GM23338 (cell line): ENCODE measurements around the gene ZNF488. TPM values are rescaled to one million over a fixed set of nuclear protein-coding genes. Genes with fewer than 3 reads are reported as not detected.

Source experiments
- ATAC-seq: fragments of 200-7000 bp; cut with Tn5 transposase; 3 replicates; pipeline ENCODE4 v1.9.1; 2020
- DNase-seq: peaks from one replicate; pipeline ENCODE4 v3.0.0-alpha.2; 2015; ENCODE audit warnings: low spot score
- H2AFZ ChIP-seq: fragments of 200-600 bp; sonication (generic); 2 replicates; pipeline ENCODE4 v1.8.0; 2016; ENCODE audit warnings: antibody characterized with exemption, mild to moderate bottlenecking, moderate library complexity
- H3F3A ChIP-seq: fragments of 200-600 bp; sonication (generic); replicated peaks from 2 replicates; pipeline ENCODE4 v1.8.0; 2017; ENCODE audit warnings: antibody characterized with exemption, mixed run types, low read depth
- H3K27ac ChIP-seq: fragments of 200-600 bp; sonication (generic); 2 replicates; pipeline ENCODE4 v1.6.1; 2016; ENCODE audit warnings: low read depth
- H3K27me3 ChIP-seq: fragments of 200-600 bp; sonication (generic); 2 replicates; pipeline ENCODE4 v1.8.0; 2016; ENCODE audit warnings: mild to moderate bottlenecking, mixed run types, moderate library complexity; ENCODE audit not compliant: insufficient read depth
- H3K36me3 ChIP-seq: fragments of 200-600 bp; sonication (generic); 2 replicates; pipeline ENCODE4 v1.8.0; 2016; ENCODE audit warnings: mild to moderate bottlenecking; ENCODE audit not compliant: insufficient read depth
- H3K4me1 ChIP-seq: fragments of 200-600 bp; sonication (generic); 2 replicates; pipeline ENCODE4 v1.8.0; 2016; ENCODE audit warnings: mild to moderate bottlenecking, moderate library complexity; ENCODE audit not compliant: insufficient read depth
- H3K4me2 ChIP-seq: fragments of 200-600 bp; sonication (generic); 2 replicates; pipeline ENCODE4 v1.7.1; 2017; ENCODE audit warnings: mixed run types
- H3K4me3 ChIP-seq: fragments of 200-600 bp; sonication (generic); 2 replicates; pipeline ENCODE4 v1.6.1; 2016; ENCODE audit warnings: mixed run types
- H3K79me2 ChIP-seq: fragments of 200-600 bp; sonication (generic); replicated peaks from 2 replicates; pipeline ENCODE4 v1.8.0; 2017; ENCODE audit warnings: mild to moderate bottlenecking; ENCODE audit not compliant: insufficient read depth
- H3K9me2 ChIP-seq: fragments of 200-600 bp; sonication (generic); 2 replicates; pipeline ENCODE4 v1.8.0; 2017; ENCODE audit not compliant: insufficient read depth
- H4K20me1 ChIP-seq: fragments of 200-600 bp; sonication (generic); replicated peaks from 2 replicates; pipeline ENCODE4 v1.8.0; 2017; ENCODE audit warnings: mild to moderate bottlenecking; ENCODE audit not compliant: insufficient read depth
- H3K27ac Mint-ChIP-seq: 2 replicates; pipeline ENCODE4 v1.8.0; 2020; ENCODE audit warnings: inconsistent platforms, mild to moderate bottlenecking, moderate library complexity, mixed read lengths
- H3K27me3 Mint-ChIP-seq: 3 replicates; pipeline ENCODE4 v1.8.0; 2022; ENCODE audit warnings: low read depth, mild to moderate bottlenecking, moderate library complexity, mixed read lengths, inconsistent platforms; ENCODE audit not compliant: insufficient read depth, poor library complexity
- H3K36me3 Mint-ChIP-seq: 3 replicates; pipeline ENCODE4 v1.8.0; 2021; ENCODE audit warnings: low read depth, mild to moderate bottlenecking, inconsistent platforms, moderate library complexity, mixed read lengths
- H3K4me1 Mint-ChIP-seq: 3 replicates; pipeline ENCODE4 v1.8.0; 2020; ENCODE audit warnings: mild to moderate bottlenecking, inconsistent platforms, mixed read lengths
- H3K4me3 Mint-ChIP-seq: 3 replicates; pipeline ENCODE4 v1.8.0; 2021; ENCODE audit warnings: moderate library complexity, mild to moderate bottlenecking, inconsistent platforms, mixed read lengths
- H3K9me3 Mint-ChIP-seq: 3 replicates; pipeline ENCODE4 v1.8.0; 2020; ENCODE audit warnings: moderate library complexity, mild to moderate bottlenecking, inconsistent platforms, mixed read lengths
- CTCF ChIP-seq, 2 experiments: fragments of 200-600 bp in 1 of 2; sonication (generic) in 1 of 2; conservative IDR thresholded peaks; 2 replicates each; pipeline versions ENCODE4 v1.5.1 to v1.6.1; 2016 to 2017; ENCODE audit warnings: antibody characterized with exemption in 2 of 2, low read depth in 2 of 2, mild to moderate bottlenecking in 2 of 2, moderate library complexity in 1 of 2
- ETS1 ChIP-seq: IDR thresholded peaks from 2 replicates; pipeline ENCODE4 v1.6.1; 2016; ENCODE audit warnings: antibody characterized with exemption
- POLR2AphosphoS5 ChIP-seq: IDR thresholded peaks from 2 replicates; pipeline ENCODE4 v1.6.1; 2016; ENCODE audit warnings: antibody characterized with exemption, low read depth
- REST ChIP-seq: IDR thresholded peaks from one replicate; pipeline ENCODE4 v1.6.1; 2018; ENCODE audit warnings: antibody characterized with exemption; ENCODE audit not compliant: unreplicated experiment
- ZNF114 ChIP-seq: fragments of 250-450 bp; sonication (Bioruptor Pico); IDR thresholded peaks from 2 replicates; pipeline ENCODE4 v1.5.0; 2020; ENCODE audit warnings: mild to moderate bottlenecking, moderate library complexity
- ZNF462 ChIP-seq: fragments of 250-450 bp; sonication (Bioruptor Pico); IDR thresholded peaks from 2 replicates; pipeline ENCODE4 v1.5.0; 2020; ENCODE audit warnings: mild to moderate bottlenecking, moderate library complexity
- polyA plus RNA-seq: library from polyadenylated mRNA; unstranded; fragments of >200 nt; fragmentation: Nextera tagmentation; extraction: Ambion mirVana; gene quantifications from 2 replicates; pipeline ENCODE4 v1.2.1, GENCODE V29; 2016
- total RNA-seq: library from RNA; depleted of rRNA; stranded (reverse); fragments of >200 nt; shearing (Covaris generic); gene quantifications from 2 replicates; pipeline ENCODE4 v1.2.3, GENCODE V29; 2014

The ZNF488 gene
- total and polyA plus RNA-seq, 2 experiments from 2014 or later: 2.5 to 5.2 TPM

GRCh38 chr10:47400251-47400650, 16.2 kb upstream of the ZNF488 start (continued):
- TF ChIP-seq CTCF (conservative IDR thresholded peaks at IDR 0.05; ENCODE audit: low read depth in 2 of 2): no peak
- no peak for TF ChIP-seq ZNF462 (CRISPR knock-in tag)
- no peak for TF ChIP-seq POLR2AphosphoS5

- Mint-ChIP-seq H3K27ac (no peak overlapping the region), H3K36me3 (no peaks in the 10 kb centered on the region), H3K9me3 (no peaks in the 10 kb centered on the region), H3K4me1 (peaks cover 3% of the 10 kb centered on the region), H3K4me3 (no peak overlapping the region), H3K27me3 (peaks cover 3% of the 10 kb centered on the region)
- Histone ChIP-seq H4K20me1 (no peaks in the 10 kb centered on the region), H3K36me3 (no peaks in the 10 kb centered on the region), H2AFZ (no peak overlapping the region), H3F3A (no peaks in the 10 kb centered on the region), H3K4me2 (no peak overlapping the region), H3K27ac (no peak overlapping the region), H3K4me3 (no peak overlapping the region), H3K4me1 (no peaks in the 10 kb centered on the region), H3K9me2 (no peaks in the 10 kb centered on the region), H3K79me2 (no peaks in the 10 kb centered on the region), H3K27me3 (no peaks in the 10 kb centered on the region)
- ATAC-seq (no peak), DNase-seq (no peak)
- TF ChIP-seq ETS1 (no peak), REST (no peak), ZNF114 (no peak)
Observed at GRCh38 chr10:47397256-47397655, 13.2 kb upstream of the ZNF488 start.
